H54 (cell line): Measurements from ENCODE around the gene TUBA8.
"Not testable (repeated sequence)": the region's sequence is repeated elsewhere in the genome, so short reads cannot be mapped to it uniquely, and the experiment has no call there.

Experiments used
- DNase-seq: peaks from one replicate; pipeline ENCODE4 v3.0.0; 2011; ENCODE audit warnings: low spot score, mixed read lengths; ENCODE audit not compliant: insufficient read length
- FAIRE-seq: peaks from 3 replicates; lab custom pipeline; 2011; peaks lifted over from hg19 to GRCh38; lab: Jason Lieb, UNC
- POLR2A ChIP-seq: IDR thresholded peaks from 2 replicates; pipeline ENCODE4 v1.6.1; 2011; ENCODE audit warnings: low read depth, mild to moderate bottlenecking, low read length

Gene TUBA8

GRCh38 chr22:18148293-18148965 is 37.8 kb downstream of the TUBA8 start:
- DNase-seq (no peak), FAIRE-seq (no peak)
- TF ChIP-seq POLR2A = no peak

- no peak for TF ChIP-seq POLR2A
- DNase-seq (no peak), FAIRE-seq (no peak)
Observed at GRCh38 chr22:18152519-18152918, 41.9 kb downstream of the TUBA8 start.

- FAIRE-seq = no peak
- TF ChIP-seq POLR2A = no peak
- no peak for DNase-seq
Observed at GRCh38 chr22:18154821-18155390, 44.3 kb downstream of the TUBA8 start.

DNA sequence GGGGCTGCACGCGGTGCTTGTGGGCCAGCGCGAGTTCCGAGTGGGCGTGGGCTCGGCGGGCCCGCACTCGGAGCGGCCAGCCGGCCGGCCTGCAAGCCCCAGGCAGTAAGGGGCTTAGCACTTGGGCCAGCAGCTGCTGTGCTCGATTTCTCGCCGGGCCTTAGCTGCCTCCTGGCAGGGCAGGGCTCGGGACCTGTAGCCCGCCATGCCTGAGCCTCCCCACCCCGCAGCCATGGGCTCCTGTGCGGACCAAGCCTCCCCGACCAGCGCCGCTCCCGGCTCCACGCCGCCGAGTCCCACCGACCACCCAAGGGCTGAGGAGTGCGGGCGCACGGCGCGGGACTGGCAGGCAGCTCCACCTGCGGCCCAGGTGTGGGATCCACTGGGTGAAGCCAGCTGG is 44.9 kb downstream of the TUBA8 start:
- not testable (repeated sequence) for DNase-seq, FAIRE-seq

DNA sequence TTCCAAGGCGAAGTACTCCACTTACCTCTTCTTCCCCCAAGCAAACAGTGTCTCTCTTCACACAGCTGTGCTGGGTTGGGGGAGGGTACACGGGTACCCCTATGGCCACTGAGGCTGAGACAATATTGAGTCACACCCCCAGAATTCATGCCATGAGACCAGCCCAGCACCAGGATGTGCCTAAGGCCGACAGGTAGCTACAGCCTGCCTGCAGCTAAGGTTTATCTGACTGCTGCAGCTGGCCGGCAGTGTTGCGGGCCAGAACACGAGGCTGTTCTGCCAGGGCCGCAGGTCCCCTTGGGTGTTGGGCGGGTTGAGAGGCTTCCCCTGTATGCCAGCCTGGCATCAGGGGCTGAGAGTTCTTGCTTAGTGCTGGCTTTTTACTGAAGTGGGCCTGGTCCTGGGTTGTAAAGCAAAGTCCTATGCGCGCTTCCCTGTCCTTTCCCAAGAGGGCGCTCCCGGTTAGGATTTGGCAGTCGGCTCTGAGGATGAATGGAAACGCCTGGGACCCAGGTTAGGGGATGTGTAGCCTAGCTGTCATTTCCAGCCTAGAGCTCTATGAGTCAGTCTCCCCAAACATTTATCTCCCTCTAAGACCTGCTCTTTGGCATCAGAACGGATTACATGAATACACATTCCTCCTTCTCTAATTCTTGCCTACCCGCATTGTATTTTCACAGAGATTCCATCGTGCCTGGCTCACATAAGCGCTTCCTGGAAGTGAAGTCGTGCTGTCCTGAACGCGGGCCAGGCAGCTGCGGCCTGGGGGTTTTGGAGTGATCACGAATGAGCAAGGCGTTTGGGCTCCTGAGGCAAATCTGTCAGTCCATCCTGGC is 46.5 kb downstream of the TUBA8 start:
- TF ChIP-seq POLR2A = no peak

GRCh38 chr22:18157714-18158028 is 47.1 kb downstream of the TUBA8 start:
- FAIRE-seq = no peak
- TF ChIP-seq POLR2A = no peak
- no peak for DNase-seq

More for the DNA sequence above, 46.5 kb downstream of the TUBA8 start:
- FAIRE-seq (peak; percentile 6), DNase-seq (peak; percentile 87)

GRCh38 chr22:18160641-18161040 is 50.0 kb downstream of the TUBA8 start:
- FAIRE-seq = not testable (repeated sequence)

DNA sequence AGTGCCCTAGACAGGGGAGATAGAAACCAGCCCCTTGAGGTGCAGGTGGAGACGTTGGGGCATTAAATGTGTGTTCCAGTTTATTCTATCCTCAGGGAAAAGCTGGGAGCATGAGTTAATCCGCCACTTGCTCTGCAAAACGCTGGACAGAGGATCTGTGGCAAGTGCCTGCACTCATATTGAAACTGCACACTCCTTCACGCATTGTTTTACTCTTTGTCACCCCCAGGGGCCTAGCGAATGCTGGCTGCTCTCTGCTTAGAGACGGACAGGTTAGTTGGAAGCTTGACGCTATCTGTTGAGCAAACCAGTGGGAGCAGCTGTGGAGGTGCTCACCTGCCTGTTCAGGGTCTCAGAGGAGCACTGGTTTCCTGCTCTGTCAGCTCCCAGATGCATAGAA is 53.2 kb downstream of the TUBA8 start:
- FAIRE-seq, DNase-seq: not testable (repeated sequence)

More at GRCh38 chr22:18160641-18161040, 50.0 kb downstream of the TUBA8 start:
- not testable (repeated sequence) for DNase-seq

GRCh38 chr22:18164584-18164983 is 54.0 kb downstream of the TUBA8 start:
- not testable (repeated sequence) for FAIRE-seq, DNase-seq

DNA sequence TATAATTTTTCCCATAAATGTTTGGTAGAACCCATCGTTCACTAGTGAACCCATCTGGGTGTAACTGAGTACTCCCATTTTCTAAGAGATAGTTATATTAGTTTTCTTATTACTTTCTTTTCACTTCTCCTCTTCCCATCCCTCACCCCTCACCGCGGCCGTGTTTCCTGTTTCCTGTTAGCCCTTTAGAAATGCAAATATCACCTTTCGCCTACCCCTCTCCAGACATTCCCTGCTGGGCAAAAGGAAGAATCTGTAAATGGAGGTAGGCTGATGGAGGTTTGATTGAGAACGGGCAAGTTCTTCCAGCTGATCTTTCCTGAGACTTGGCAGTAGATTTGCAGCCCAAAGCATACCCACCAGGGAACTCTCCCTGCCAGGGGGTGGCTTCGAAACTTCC is 54.7 kb downstream of the TUBA8 start:
- DNase-seq, FAIRE-seq: not testable (repeated sequence)

DNA sequence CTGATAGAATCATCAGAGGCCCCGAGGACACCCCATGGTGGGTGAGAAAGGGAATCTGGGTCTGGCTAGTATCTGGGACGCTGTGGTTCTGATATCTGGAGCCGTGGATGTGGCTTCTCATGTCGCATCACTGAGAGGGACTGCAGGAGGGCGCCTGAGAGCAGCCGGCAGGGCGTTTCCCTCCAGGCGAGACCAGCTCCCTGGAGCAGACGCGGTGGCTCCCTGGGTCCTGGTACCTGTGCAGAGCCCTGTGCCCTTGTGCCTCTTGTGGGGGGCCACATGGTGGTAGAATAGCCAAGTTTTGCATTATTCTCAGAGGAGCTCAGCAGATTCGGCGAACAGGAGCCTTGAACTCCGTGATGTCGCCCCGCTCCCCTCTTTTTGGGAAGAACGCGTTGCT is 59.7 kb downstream of the TUBA8 start:
- FAIRE-seq, DNase-seq: not testable (repeated sequence)

DNA sequence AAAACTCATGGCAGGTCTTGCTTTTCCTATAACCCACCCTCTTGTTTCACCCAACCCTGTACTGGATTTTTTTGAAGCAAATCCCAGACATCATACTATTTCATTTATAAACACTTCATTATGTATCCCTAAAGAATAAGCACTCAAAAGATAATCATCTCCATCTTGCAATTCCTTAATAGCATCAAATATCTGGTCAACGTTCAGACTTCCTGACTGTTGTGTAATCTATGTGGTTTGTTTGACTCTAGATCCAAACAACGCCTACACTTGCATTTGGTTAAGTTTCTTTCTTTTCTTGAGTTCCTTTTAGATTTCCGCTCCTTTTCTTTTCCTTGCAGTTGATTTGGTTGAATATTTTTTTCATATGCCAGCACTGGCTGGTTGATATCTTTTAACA is 61.6 kb downstream of the TUBA8 start:
- FAIRE-seq, DNase-seq: not testable (repeated sequence)

- DNase-seq, FAIRE-seq: not testable (repeated sequence)
Observed at GRCh38 chr22:18172776-18173175, 62.2 kb downstream of the TUBA8 start.

- FAIRE-seq, DNase-seq: not testable (repeated sequence)
Observed at GRCh38 chr22:18173441-18173840, 62.8 kb downstream of the TUBA8 start.
